Mammary epithelial cell (primary cell): ENCODE results near the gene APCDD1.

Experiments used
- CTCF ChIP-seq, 2 donors: IDR thresholded peaks in 1 of 2; conservative IDR thresholded peaks in 1 of 2; 2 replicates each; pipeline ENCODE4 v1.5.1; 2011 to 2012; ENCODE audit warnings: inconsistent platforms in 2 of 2, low read length in 2 of 2, mild to moderate bottlenecking in 2 of 2, control low read depth in 1 of 2, low read depth in 1 of 2; ENCODE audit not compliant: insufficient read depth in 1 of 2; ENCODE audit errors: extremely low read depth in 1 of 2
- EZH2 ChIP-seq: IDR thresholded peaks from 2 replicates; pipeline ENCODE4 v1.6.1; 2012; ENCODE audit warnings: low read length, inconsistent platforms, borderline replicate concordance

GRCh38 chr18:10519999-10520935 lies 65.8 kb downstream of the APCDD1 start:
- TF ChIP-seq CTCF (conservative IDR thresholded peaks at IDR 0.05 in 1 of 2, IDR thresholded peaks at IDR 0.05 in 1 of 2; ENCODE audit: extremely low read depth in 1 of 2, insufficient read depth in 1 of 2, low read depth in 1 of 2, low read length in 2 of 2) (peak; percentile 86 to 95), EZH2 (no peak)
